Loucy (cell line): ENCODE data around the gene NCAM1.

ENCODE experiments used
- H2AFZ ChIP-seq: fragments of 200-600 bp; sonication (generic); 2 replicates; pipeline ENCODE4 v1.6.0; 2016; ENCODE audit warnings: antibody characterized with exemption, mild to moderate bottlenecking, low read length, moderate library complexity
- H3F3A ChIP-seq: fragments of 200-600 bp; 2 replicates; pipeline ENCODE4 v1.6.0; 2016; ENCODE audit warnings: antibody characterized with exemption, low read depth, mild to moderate bottlenecking
- H3K27me3 ChIP-seq: fragments of 200-600 bp; sonication (generic); 2 replicates; pipeline ENCODE4 v1.6.1; 2014; ENCODE audit warnings: low read length, mild to moderate bottlenecking; ENCODE audit not compliant: insufficient read depth, poor library complexity, severe bottlenecking
- H3K36me3 ChIP-seq: fragments of 200-600 bp; sonication (generic); 2 replicates; pipeline ENCODE4 v1.6.1; 2016; ENCODE audit warnings: low read length; ENCODE audit not compliant: insufficient read depth
- H3K4me1 ChIP-seq: fragments of 200-600 bp; sonication (generic); 2 replicates; pipeline ENCODE4 v1.5.1; 2014; ENCODE audit warnings: low read length, mild to moderate bottlenecking; ENCODE audit not compliant: insufficient read depth, poor library complexity, severe bottlenecking
- H3K4me2 ChIP-seq: fragments of 200-600 bp; sonication (generic); 2 replicates; pipeline ENCODE4 v1.6.0; 2014; ENCODE audit warnings: antibody characterized with exemption, low read length, low read depth, mild to moderate bottlenecking; ENCODE audit not compliant: poor library complexity, severe bottlenecking
- H3K4me3 ChIP-seq: fragments of 200-600 bp; sonication (generic); 2 replicates; pipeline ENCODE4 v1.5.1; 2014; ENCODE audit warnings: low read length, mild to moderate bottlenecking, mixed read lengths; ENCODE audit not compliant: poor library complexity, severe bottlenecking
- H3K79me2 ChIP-seq: fragments of 200-600 bp; sonication (generic); 2 replicates; pipeline ENCODE4 v1.6.1; 2014; ENCODE audit warnings: low read length; ENCODE audit not compliant: insufficient read depth
- H3K9ac ChIP-seq: fragments of 200-600 bp; sonication (generic); 2 replicates; pipeline ENCODE4 v1.6.0; 2014; ENCODE audit warnings: mild to moderate bottlenecking, low read depth, low read length, moderate library complexity; ENCODE audit not compliant: poor library complexity, severe bottlenecking
- H3K9me2 ChIP-seq: fragments of 200-600 bp; sonication (generic); replicated peaks from 2 replicates; pipeline ENCODE4 v1.6.1; 2016; ENCODE audit warnings: low read depth, low read length, mixed read lengths
- H3K9me3 ChIP-seq: fragments of 200-600 bp; sonication (generic); 2 replicates; pipeline ENCODE4 v1.6.1; 2014; ENCODE audit warnings: mild to moderate bottlenecking, antibody characterized with exemption, low read length, low read depth; ENCODE audit not compliant: insufficient read depth
- H4K20me1 ChIP-seq: fragments of 200-600 bp; sonication (generic); 2 replicates; pipeline ENCODE4 v1.6.0; 2014; ENCODE audit warnings: antibody characterized with exemption, low read length, mild to moderate bottlenecking; ENCODE audit not compliant: insufficient read depth, poor library complexity, severe bottlenecking
- CTCF ChIP-seq: fragments of 200-600 bp; sonication (generic); conservative IDR thresholded peaks from 2 replicates; pipeline ENCODE4 v1.5.1; 2014; ENCODE audit warnings: mild to moderate bottlenecking, antibody characterized with exemption, low read length
- EZH2phosphoT487 ChIP-seq: fragments of 200-600 bp; IDR thresholded peaks from 2 replicates; pipeline ENCODE4 v1.6.1; 2018; ENCODE audit warnings: antibody characterized with exemption, mild to moderate bottlenecking, moderate library complexity, borderline replicate concordance

Gene NCAM1

DNA sequence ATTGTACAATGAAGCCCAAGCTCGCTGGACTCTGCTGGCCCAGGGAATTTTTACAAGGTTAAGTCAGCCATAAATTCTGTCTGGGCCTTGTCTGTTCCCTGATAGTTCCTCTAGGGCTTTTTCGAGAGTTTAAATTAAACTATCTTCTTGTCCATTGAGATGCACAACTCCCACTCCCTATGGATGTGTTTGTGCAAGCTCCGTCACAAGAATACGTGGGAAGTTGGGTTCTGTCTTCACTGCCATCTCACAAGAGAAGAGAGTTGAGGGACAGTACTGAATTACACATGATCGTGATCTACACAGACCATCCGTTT is 199.5 kb downstream of the NCAM1 start:
- Histone ChIP-seq H3K9me2 (no peaks in the 10 kb centered on the region), H2AFZ (no peak overlapping the region), H4K20me1 (no peaks in the 10 kb centered on the region), H3K4me2 (no peak overlapping the region), H3K36me3 (no peaks in the 10 kb centered on the region), H3K9me3 (no peaks in the 10 kb centered on the region), H3F3A (no peaks in the 10 kb centered on the region), H3K4me1 (no peaks in the 10 kb centered on the region), H3K4me3 (no peak overlapping the region), H3K9ac (no peak overlapping the region), H3K79me2 (no peaks in the 10 kb centered on the region), H3K27me3 (no peaks in the 10 kb centered on the region)
- no peak for TF ChIP-seq CTCF
- TF ChIP-seq EZH2phosphoT487 = no peak

- H4K20me1 ChIP-seq = no peaks in the 10 kb centered on the region
- H2AFZ ChIP-seq = no peak overlapping the region
- TF ChIP-seq CTCF (no peak), EZH2phosphoT487 (no peak)
- H3K4me3 ChIP-seq = no peak overlapping the region
- no peaks in the 10 kb centered on the region for H3K36me3 ChIP-seq
- no peaks in the 10 kb centered on the region for H3K9me3 ChIP-seq
- no peaks in the 10 kb centered on the region for H3K27me3 ChIP-seq
- no peaks in the 10 kb centered on the region for H3F3A ChIP-seq
- no peaks in the 10 kb centered on the region for H3K9me2 ChIP-seq
- H3K4me2 ChIP-seq = no peak overlapping the region
- H3K4me1 ChIP-seq = no peaks in the 10 kb centered on the region
- no peak overlapping the region for H3K9ac ChIP-seq
- no peaks in the 10 kb centered on the region for H3K79me2 ChIP-seq
Measured at GRCh38 chr11:113161711-113162591, 200.7 kb downstream of the NCAM1 start.

- H2AFZ ChIP-seq = no peak overlapping the region
- H3K4me3 ChIP-seq = no peak overlapping the region
- no peaks in the 10 kb centered on the region for H3K9me2 ChIP-seq
- H3K9ac ChIP-seq = no peak overlapping the region
- H3K27me3 ChIP-seq = no peaks in the 10 kb centered on the region
- H3K4me2 ChIP-seq = no peak overlapping the region
- TF ChIP-seq EZH2phosphoT487 (no peak), CTCF (no peak)
- no peaks in the 10 kb centered on the region for H3K4me1 ChIP-seq
- no peaks in the 10 kb centered on the region for H3K79me2 ChIP-seq
- H3F3A ChIP-seq = no peaks in the 10 kb centered on the region
- no peaks in the 10 kb centered on the region for H4K20me1 ChIP-seq
- H3K9me3 ChIP-seq = no peaks in the 10 kb centered on the region
- H3K36me3 ChIP-seq = no peaks in the 10 kb centered on the region
Measured at GRCh38 chr11:113162592-113162962, 201.4 kb downstream of the NCAM1 start.
